ENCODE measurements around the gene DYSF.

The DYSF gene

GRCh38 chr2:71662665-71663394 lies 209.5 kb downstream of the DYSF start:
- no peak for DNase-seq

- DNase-seq: no peak
Observed at GRCh38 chr2:71664161-71664560, 210.8 kb downstream of the DYSF start.

GRCh38 chr2:71665168-71666093 lies 212.1 kb downstream of the DYSF start:
- no peak for DNase-seq

- no peak for DNase-seq
Observed at GRCh38 chr2:71666094-71666474, 212.7 kb downstream of the DYSF start.

GRCh38 chr2:71667256-71668182 lies 214.2 kb downstream of the DYSF start:
- DNase-seq: no peak

GRCh38 chr2:71668326-71669057 lies 215.1 kb downstream of the DYSF start:
- no peak for DNase-seq

GRCh38 chr2:71669058-71669456 lies 215.7 kb downstream of the DYSF start:
- no peak for DNase-seq

GRCh38 chr2:71669628-71670429 lies 216.5 kb downstream of the DYSF start:
- DNase-seq: no peak

GRCh38 chr2:71670430-71670795 lies 217.1 kb downstream of the DYSF start:
- no peak for DNase-seq

GRCh38 chr2:71671203-71671854 lies 218.0 kb downstream of the DYSF start:
- no peak for DNase-seq

- DNase-seq: no peak
Observed at GRCh38 chr2:71671895-71672825, 218.8 kb downstream of the DYSF start.

- no peak for DNase-seq
Observed at GRCh38 chr2:71672826-71673795, 219.8 kb downstream of the DYSF start.

GRCh38 chr2:71674158-71674851 lies 220.9 kb downstream of the DYSF start:
- DNase-seq: no peak

GRCh38 chr2:71675296-71675695 lies 221.9 kb downstream of the DYSF start:
- no peak for DNase-seq

GRCh38 chr2:71678874-71679273 lies 225.5 kb downstream of the DYSF start:
- DNase-seq: no peak

GRCh38 chr2:71679491-71679890 lies 226.1 kb downstream of the DYSF start:
- no peak for DNase-seq

GRCh38 chr2:71680925-71681324 lies 227.6 kb downstream of the DYSF start:
- no peak for DNase-seq

GRCh38 chr2:71681626-71682025 lies 228.3 kb downstream of the DYSF start:
- DNase-seq: no peak

Measured in activated naive CD4-positive, alpha-beta T cell treated with anti-CD3 and anti-CD28 coated beads, Interleukin-2, amount 50 U/mL, for 16 hours (primary cell).